ENCODE results near the gene ITPRIP. TPM values are rescaled to one million over a fixed set of nuclear protein-coding genes. Genes with fewer than 3 reads are reported as not detected.

Gene ITPRIP
- total and polyA plus RNA-seq, 2 experiments from 2014 or later = 5.9 to 9.0 TPM

DNA sequence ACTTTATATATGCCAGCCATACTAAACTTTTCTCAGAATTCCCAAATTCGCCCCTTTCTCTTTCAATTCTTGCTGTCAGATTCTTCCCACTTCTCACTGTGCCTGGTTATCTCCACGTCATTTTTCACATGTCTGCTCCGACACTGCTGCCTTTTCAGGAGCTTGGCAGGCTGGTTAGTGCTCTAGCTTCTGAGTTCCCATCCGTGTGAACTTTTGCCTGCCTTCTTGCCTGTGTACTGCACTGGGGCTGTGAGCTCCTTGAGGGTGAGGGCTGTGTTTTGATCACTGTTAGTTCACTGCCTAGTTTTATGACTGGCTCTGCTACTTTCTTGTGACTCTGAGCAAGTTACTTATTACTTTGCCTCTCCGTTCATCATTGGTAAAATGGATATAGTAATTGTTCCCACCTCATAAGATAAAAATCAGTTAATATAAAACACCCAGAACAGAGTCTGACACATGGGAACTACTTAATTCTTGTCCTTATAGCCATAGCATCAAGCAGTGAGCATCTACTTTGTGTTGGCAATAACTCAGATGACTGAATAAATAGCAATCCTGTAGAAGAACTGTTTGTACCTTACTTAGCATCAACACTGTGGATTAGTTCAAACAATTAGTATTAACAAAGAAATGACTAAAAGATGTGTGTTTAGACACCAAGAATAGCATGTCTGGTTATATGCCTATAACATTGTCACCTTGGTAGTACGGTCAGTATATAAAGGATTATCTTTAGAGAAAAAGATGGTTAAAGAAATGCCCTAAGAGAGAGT lies 78.1 kb downstream of the ITPRIP start:
- H3K9me3 ChIP-seq (ENCODE audit: low read depth) = no peaks in the 10 kb centered on the region
- H3K36me3 ChIP-seq (replicated peaks; ENCODE audit: insufficient read depth, low read depth) = peaks cover 3% of the 10 kb centered on the region
- peak overlapping the region; percentile 54 for H3K27ac ChIP-seq
- peaks cover 33% of the 10 kb centered on the region for H3K4me1 ChIP-seq (ENCODE audit: insufficient read depth)
- H3K4me3 ChIP-seq = no peak overlapping the region
- H3K9me2 ChIP-seq (replicated peaks; ENCODE audit: insufficient read depth) = no peaks in the 10 kb centered on the region
- H3K79me2 ChIP-seq = peaks cover 65% of the 10 kb centered on the region
- H3K27me3 ChIP-seq = no peaks in the 10 kb centered on the region
- TF ChIP-seq EZH2phosphoT487 (IDR thresholded peaks at IDR 0.05; ENCODE audit: low read depth, severe bottlenecking, unreplicated experiment) (no peak), EZH2 (IDR thresholded peaks at IDR 0.05; ENCODE audit: borderline replicate concordance) (no peak)
- TF ChIP-seq, protein P1, sequence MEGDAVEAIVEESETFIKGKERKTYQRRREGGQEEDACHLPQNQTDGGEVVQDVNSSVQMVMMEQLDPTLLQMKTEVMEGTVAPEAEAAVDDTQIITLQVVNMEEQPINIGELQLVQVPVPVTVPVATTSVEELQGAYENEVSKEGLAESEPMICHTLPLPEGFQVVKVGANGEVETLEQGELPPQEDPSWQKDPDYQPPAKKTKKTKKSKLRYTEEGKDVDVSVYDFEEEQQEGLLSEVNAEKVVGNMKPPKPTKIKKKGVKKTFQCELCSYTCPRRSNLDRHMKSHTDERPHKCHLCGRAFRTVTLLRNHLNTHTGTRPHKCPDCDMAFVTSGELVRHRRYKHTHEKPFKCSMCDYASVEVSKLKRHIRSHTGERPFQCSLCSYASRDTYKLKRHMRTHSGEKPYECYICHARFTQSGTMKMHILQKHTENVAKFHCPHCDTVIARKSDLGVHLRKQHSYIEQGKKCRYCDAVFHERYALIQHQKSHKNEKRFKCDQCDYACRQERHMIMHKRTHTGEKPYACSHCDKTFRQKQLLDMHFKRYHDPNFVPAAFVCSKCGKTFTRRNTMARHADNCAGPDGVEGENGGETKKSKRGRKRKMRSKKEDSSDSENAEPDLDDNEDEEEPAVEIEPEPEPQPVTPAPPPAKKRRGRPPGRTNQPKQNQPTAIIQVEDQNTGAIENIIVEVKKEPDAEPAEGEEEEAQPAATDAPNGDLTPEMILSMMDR (IDR thresholded peaks at IDR 0.05; ENCODE audit: poor library complexity) = no peak
- no peak overlapping the region for H2AFZ ChIP-seq
- DNase-seq (ENCODE audit: low spot score) = peak; percentile 33
- WGBS (ENCODE audit: low lambda C conversion rate, missing lambda C conversion rate) = 52% methylated on average over 6 of the region's 6 CpGs
- H3K4me2 ChIP-seq = peak overlapping the region; percentile 51
- H4K20me1 ChIP-seq (ENCODE audit: insufficient read depth, poor library complexity, severe bottlenecking) = no peaks in the 10 kb centered on the region

Small RNAs within 50 kb of the gene (microRNA-seq; reads per million reads assigned to microRNA genes)
- 1.8 reads per million for gene MIR4482

Small RNAs within 50 kb of the gene (small RNA-seq; reads per million reads assigned to genes)
- gene MIR4482 = 0.47 reads per million, percentile 34 among the genes with 10 or more reads in this experiment

Other genes starting within 250 kb of the ITPRIP start
- 7.1 and 7.3 TPM in 2 replicates for gene SFR1, start 216.3 kb downstream of the ITPRIP start, total RNA-seq
- gene SFR1, start 216.3 kb downstream of the ITPRIP start, polyA plus RNA-seq = 6.0 and 7.1 TPM in 2 replicates
- gene CFAP43, start 106.1 kb downstream of the ITPRIP start, total RNA-seq = 0.83 and 1.6 TPM in 2 replicates
- gene CFAP43, start 106.1 kb downstream of the ITPRIP start, polyA plus RNA-seq = 0.57 and 0.66 TPM in 2 replicates
- 216 and 220 TPM in 2 replicates for gene GSTO1, start 83.6 kb downstream of the ITPRIP start, total RNA-seq
- gene GSTO1, start 83.6 kb downstream of the ITPRIP start, polyA plus RNA-seq = 292 and 328 TPM in 2 replicates
- 2.5 and 2.7 TPM in 2 replicates for gene GSTO2, start 69.3 kb downstream of the ITPRIP start, total RNA-seq
- 0.37 and 1.4 TPM in 2 replicates for gene GSTO2, start 69.3 kb downstream of the ITPRIP start, polyA plus RNA-seq
- 0.17 and 0.20 TPM in 2 replicates for gene CFAP58, start 15.4 kb upstream of the ITPRIP start, total RNA-seq
- not detected in 2 replicates for gene CFAP58, start 15.4 kb upstream of the ITPRIP start, polyA plus RNA-seq